Activated CD4-positive, alpha-beta T cell treated with anti-CD3 and anti-CD28 coated beads, Interleukin-2, amount 50 U/mL, for 4 hours (primary cell): ENCODE results near the gene ASPSCR1.
A peak's percentile ranks its signal among the peaks of the same experiment; 100 is the strongest.

Source experiments
- DNase-seq, 2 experiments: peaks; one replicate each; pipeline ENCODE4 v3.0.0-alpha.2; 2020

Gene ASPSCR1

GRCh38 chr17:82056729-82057621, 79.5 kb downstream of the ASPSCR1 start:
- DNase-seq: no peak

GRCh38 chr17:82058230-82058854, 80.9 kb downstream of the ASPSCR1 start:
- no peak for DNase-seq

GRCh38 chr17:82058855-82059249, 81.4 kb downstream of the ASPSCR1 start:
- DNase-seq: no peak

GRCh38 chr17:82059272-82060000, 82.0 kb downstream of the ASPSCR1 start:
- DNase-seq: no peak

- no peak for DNase-seq
These were observed 82.6 kb downstream of the ASPSCR1 start for GRCh38 chr17:82060001-82060380.

DNA sequence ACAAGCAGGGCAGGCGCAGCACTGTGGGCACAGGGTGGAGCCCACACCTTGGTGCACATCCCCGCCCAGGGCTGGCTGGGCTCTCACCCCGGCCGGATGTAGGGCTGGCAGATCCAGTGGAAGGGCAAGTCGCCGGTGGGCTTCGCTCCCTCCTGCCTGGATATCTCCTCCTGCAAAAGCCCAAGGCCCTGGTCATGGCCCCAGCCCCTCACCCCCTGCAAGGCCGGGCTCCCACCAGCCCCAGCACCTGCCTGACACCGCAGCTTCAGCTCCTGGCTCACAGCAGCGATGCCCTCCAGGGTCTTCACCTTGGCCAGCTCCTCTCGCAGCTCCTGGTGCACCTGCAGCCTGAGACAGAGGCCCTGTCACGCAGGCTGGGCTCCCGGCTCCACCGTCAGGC, 83.2 kb downstream of the ASPSCR1 start:
- no peak for DNase-seq

GRCh38 chr17:82061047-82061925, 83.9 kb downstream of the ASPSCR1 start:
- DNase-seq: no peak

DNA sequence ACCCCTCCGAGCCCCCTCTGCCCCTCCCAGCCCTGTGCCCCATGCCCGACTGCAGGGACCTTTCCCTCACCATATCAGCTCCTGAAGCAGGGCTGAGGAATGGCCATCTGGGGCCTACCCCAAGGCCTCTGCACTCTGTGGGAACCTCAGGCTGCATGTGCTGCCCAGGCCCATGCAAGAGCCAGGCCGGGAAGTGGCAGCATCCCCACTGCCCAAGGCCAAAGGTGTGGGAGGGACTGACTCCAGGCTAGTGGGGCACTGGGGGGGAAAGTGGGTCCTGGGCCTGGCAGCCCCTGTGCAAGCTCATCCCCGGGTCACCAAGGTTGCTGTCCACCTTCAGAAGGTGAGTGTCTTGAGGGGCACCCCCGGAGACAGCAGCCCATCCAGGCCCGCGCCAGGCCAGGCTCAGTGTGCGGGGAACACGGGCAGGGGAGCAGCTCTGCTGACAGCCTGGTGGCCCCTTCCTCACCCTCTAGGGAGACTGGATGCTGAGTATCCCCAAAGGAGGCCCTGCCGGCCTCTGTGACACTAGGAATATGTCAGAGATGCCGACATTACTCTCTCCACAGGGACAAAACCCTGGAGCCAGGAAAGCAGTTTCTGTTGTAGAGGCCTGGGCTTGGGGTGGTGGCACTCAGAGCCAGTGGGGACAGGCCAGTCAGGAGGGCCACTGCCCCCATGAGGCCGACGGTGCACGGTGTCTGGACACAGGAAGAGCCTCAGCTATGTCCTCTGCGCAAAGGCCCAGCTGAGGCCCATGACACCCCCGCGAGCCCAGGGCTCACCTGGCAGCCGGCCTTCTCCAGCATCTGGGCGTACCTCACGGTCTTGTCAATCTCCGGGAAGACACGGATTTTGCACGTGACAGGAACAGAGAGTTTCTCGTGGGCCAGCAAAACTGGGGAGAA, 84.9 kb downstream of the ASPSCR1 start:
- DNase-seq: no peak

DNA sequence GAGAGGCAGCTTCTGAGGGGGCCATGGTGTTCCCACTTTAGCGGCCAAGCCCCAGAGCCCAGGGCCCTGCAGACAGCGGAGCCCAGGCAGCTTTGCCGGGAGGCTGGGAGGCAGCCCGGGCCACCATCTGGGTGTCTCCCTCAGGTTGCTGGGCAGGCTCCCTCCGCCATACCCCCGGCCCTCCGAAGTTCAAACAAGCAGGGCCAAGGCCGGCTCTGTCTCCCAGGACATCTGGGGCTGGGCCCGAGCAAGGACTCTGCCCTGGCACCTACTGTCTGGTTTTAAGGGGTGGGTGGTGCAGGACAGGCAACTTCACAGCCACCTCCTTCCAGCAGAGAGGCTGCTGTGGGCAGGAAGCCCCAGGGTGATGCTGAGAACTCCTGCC, 85.5 kb downstream of the ASPSCR1 start:
- DNase-seq: no peak

- DNase-seq: no peak
These were observed 86.3 kb downstream of the ASPSCR1 start for GRCh38 chr17:82063424-82064415.

DNA sequence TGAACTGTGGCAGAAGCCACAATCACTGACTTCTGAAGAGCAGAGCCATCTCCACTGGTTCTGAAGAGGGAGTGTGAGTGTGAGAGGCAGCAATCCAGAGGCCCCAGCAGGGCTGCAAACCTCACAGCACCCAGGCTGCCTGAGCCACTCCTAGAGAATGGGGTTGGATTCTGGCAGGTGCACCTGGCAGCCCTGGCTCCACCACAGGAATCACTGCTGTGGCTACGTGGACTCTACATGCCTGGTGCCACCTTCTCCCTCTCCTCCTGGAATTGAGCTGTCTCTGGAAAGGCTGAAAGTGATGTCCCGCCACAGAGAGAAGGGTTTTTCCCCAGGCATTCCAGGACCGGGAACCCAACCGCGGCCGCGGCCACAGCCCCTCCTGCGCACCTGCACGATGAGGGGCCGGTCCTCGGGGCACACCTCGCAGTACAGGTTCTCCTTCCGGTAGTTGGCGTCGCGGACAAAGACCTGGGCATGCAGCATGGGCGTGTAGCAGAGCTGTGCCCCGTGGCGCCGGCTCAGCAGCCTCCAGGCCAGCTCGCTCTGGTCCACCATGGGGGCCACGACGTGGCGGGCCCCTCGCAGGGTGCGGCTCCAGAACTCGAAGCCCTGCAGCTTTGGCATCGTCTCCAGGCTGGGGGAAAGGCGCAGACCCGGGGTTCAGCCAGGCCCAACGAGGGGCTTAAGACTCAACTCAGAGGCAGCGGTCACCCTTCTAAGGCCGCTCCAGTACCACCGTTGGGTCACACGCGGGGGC, 87.2 kb downstream of the ASPSCR1 start:
- DNase-seq: no peak

DNA sequence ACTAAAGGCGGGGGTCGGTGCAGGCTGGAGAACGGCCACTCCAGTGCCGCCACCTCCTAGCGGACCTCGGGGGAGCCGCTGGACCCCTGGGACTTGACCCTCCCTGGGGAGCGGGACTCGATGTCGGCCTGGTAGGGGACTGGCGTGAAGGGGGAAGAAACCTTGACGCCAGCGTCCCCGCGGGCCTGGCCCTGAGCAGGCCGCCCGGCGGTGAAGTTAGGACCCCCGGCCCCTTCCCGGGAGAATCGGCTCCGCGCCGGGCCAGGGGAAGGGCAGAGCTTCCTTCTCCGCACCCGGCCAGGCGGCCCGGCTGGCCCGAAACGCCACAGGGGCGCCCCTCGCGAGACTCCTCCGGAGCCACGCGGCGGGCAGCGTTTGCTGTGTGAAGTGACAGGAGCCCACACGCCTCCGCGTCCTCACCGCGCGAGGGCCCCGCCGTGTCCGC, 87.8 kb downstream of the ASPSCR1 start:
- peak; percentile 32 to 33 for DNase-seq

GRCh38 chr17:82065638-82066303, 88.3 kb downstream of the ASPSCR1 start, which contains the start of gene DUS1L:
DUS1L (minus strand) TSS chr17:82065804; CDS start chr17:82065059, 745 bp downstream.
- peak; percentile 57 to 59 for DNase-seq
